NCI-H526 (cell line): ENCODE data around the gene ZDHHC14.
"Not testable (repeated sequence)": the region's sequence is repeated elsewhere in the genome, so short reads cannot be mapped to it uniquely, and the experiment has no call there.

Experiments used
- DNase-seq, 2 experiments: peaks; one replicate each; lab custom pipeline; 2025; lab: John Stamatoyannopoulos, UW

ZDHHC14 gene

GRCh38 chr6:157690441-157691210, 309.6 kb downstream of the ZDHHC14 start:
- no peak for DNase-seq

DNA sequence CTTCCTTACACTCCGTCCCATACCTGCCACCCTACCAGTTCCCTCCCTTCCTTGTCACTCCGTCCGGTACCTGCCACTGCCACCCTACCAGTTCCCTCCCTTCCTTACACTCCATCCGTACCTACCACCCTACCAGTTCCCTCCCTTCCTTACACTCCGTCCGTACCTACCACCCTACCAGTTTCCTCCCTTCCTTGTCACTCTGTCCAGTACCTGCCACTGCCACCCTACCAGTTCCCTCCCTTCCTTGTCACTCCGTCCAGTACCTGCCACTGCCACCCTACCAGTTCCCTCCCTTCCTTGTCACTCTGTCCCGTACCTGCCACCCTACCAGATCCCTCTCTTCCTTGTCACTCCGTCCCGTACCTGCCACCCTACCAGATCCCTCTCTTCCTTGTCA, 310.6 kb downstream of the ZDHHC14 start:
- not testable (repeated sequence) for DNase-seq

- no peak for DNase-seq
Observed at GRCh38 chr6:157693867-157694266, 312.9 kb downstream of the ZDHHC14 start.

DNA sequence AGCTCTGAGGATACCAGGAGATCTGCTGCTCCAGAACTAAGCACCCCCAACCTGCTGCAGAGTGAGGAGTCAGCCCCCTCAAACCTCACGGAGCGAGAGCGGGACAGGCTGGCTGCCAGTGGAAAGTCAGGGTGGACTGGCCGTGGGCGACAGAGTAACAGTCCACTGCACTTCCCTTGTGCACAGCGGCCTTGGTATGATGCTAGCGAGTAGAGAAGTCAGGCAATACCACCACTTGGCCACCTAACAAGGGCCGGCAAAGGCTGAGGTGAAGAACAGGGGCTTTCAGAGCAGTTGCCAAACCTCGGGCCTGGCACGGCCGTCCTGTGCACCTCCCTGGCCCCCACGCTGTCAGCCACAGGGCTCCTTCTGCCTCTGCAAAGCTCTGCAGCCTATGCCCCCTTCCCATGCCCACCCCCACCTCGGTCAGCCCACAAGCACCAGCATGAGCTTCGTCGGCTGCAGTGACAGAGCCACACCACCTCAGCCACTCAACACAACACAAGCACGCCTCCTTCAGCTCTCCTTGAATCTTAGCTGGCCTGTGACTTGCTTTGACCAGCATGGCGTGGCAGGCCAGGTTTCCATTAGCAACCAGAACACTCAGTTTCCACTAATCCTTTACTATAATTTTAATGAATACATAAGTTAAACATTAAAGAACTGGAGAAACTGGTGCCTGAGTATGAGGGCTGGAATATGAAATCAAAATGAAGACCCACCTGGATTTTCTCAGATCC, 314.5 kb downstream of the ZDHHC14 start:
- DNase-seq, result no peak

DNA sequence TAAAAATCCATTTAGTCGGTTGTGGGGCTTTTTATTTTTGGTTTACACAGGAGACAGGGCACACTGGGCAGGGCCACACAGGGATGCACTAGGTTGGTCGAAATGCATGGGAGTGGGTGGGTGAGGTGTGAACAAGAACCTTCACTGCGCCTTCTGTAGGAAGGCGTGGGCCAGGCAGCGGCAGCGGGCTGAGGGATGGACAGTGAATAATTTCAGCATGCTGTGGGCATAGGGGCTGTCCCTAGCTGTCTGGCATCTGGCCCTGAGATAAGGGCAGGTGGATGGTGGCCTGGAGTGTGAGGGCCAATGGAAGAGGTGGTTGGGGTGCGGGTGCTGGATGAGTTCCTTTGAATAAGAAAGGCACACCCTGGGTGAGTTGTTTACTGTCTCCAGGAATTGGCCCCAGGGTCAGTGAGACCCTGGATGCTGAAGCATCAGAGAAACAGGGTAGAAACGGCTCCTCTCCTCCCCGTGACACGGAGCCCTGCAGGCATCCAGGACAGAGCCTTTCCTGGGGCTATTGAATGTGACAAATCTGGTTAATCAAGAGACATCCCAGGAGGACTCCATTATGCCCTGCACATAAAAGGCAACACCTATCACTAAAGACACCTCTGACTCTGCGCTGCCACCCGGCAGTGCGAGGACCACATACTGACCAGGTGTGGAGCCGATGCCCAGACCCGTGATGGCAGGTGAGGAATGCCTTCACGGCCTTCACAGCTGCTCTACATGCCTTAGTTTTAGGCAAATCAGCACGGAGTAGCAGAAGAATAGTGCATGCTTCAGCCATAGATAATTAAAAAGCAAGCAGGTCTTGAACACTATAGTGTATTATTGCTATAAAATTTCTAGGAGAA, 319.0 kb downstream of the ZDHHC14 start:
- DNase-seq, result peak; percentile 31 to 65

- DNase-seq, result not testable (repeated sequence)
Observed at GRCh38 chr6:157706351-157706750, 325.4 kb downstream of the ZDHHC14 start.

DNA sequence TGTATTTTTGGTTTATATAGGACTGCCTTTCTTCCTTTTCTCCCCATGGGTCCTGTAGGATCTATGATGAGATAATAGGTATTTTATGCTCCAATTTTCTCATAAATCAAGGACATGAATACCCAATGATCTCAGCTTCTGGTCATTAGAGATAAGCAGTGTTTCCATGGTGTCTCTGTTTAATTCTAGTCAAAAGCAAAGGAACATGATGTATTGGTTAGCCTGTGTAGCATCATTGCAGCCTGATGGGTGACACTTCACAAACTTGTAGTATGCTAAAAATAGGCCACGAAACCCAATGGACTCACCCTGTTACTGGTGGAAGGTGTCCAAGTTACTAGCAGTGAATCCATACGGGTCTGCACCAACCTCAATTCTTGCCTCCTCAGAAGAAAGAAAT, 325.9 kb downstream of the ZDHHC14 start:
- DNase-seq, result no peak

DNA sequence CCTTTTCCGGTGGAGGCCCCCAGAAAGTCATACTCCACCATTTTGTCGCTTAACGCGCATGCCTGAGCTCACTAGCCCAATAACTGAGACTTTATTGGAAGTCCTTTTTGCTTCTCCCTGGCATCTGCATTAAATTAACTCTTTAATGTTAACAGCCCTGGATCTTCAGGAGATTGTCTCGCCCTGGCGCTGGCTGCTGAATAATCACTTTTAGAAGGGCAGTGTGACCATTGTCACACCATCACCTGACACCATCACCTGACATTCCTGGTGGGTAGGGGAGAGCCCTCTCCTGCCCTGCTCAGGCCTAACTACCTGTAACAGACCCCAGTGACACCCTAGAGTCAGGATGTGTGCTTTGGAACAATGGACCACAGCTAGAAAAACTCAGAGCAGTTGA, 326.6 kb downstream of the ZDHHC14 start:
- DNase-seq, result no peak

DNA sequence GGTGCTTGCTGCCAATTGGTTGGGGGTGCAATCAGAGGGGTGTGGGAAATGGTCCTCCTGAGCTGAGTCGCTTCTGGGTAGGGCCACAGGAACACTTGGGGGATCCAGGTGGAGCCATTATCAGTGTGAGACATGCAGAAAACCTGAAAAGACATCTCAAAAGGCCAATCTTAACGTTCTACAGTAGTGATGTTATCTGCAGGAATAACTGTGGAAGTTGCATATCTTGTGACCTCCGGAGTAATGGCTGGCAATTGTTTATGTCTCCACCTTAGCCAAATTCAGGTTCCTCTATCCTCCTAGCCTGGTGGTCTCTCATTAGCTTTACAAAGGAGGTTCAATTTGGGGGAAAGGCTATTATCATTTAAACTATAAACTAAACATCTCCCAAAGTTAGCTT, 327.2 kb downstream of the ZDHHC14 start:
- DNase-seq, result no peak

DNA sequence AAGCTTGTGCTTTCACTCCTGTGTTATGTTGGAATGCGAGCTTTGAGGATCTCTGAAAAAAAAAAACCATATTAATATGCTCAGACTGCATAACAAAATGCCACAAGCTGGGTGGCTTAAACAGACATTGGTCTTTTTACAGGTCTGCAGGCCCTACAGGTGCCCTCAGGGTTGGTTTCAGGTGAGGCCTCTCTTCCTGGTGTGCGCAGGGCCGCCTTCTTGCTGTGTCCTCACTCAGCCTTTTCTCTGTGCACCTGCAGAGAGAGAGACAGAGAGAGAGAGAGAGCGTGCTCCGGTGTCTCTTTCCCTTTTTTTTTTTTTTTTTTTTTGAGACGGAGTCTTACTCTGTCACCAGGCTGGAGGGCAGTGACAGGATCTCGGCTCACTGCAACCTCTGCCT, 327.9 kb downstream of the ZDHHC14 start:
- DNase-seq, result no peak

- DNase-seq, result no peak
Observed at GRCh38 chr6:157709555-157709954, 328.6 kb downstream of the ZDHHC14 start.

- DNase-seq, result no peak
Observed at GRCh38 chr6:157710604-157711003, 329.6 kb downstream of the ZDHHC14 start.

DNA sequence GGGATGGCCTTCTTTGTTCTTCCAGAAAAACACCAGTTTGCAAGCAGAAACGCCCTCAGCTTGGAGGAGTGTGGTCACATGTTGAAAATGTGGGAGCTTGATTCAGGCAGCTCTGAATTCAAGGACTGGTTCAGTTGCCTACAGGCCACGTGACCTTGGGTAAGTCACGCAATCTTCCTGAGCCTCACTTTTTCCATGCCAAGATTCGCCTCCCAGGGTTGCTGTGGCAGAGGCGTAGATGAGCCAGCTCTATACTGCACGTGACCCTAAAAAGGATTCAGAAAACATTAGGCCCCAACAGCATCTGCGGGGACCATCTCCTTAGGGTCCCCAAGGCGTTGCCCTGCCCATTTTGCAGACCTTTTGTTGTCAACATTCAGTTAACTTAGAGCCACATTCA, 330.1 kb downstream of the ZDHHC14 start:
- no peak for DNase-seq

DNA sequence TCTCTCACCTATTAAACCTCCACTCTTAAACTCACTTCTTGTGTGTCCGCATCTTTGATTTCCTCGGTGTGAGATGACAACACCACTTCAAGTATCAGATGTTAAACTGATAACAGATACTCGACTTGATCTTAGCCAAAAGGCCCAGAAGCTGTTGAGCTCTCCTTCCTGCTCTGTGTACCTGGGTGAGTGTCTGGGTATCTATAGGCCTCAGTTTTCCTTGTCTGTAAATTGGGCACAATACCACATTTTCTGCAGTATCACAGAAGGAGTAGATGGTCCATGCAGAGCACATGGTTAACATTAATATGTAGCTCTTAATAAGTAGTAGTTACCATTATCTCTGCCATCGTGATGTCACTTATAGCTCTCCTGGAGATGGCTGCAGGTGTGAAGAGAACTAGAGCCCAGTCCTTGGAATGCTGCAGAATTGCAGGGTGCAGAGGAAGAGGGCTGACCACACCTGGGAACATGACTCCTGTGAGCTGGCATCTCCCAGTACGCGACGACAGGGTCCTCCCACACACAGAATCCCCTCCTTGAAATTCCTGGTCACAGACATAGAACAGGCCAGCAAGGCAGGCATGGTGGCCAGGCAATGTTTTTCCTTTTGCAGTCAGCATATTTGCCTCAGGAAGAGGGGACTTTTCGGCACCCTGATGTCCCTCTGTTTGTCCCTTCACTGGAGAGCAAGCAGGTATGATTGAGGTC, 331.8 kb downstream of the ZDHHC14 start:
- DNase-seq, result no peak

DNA sequence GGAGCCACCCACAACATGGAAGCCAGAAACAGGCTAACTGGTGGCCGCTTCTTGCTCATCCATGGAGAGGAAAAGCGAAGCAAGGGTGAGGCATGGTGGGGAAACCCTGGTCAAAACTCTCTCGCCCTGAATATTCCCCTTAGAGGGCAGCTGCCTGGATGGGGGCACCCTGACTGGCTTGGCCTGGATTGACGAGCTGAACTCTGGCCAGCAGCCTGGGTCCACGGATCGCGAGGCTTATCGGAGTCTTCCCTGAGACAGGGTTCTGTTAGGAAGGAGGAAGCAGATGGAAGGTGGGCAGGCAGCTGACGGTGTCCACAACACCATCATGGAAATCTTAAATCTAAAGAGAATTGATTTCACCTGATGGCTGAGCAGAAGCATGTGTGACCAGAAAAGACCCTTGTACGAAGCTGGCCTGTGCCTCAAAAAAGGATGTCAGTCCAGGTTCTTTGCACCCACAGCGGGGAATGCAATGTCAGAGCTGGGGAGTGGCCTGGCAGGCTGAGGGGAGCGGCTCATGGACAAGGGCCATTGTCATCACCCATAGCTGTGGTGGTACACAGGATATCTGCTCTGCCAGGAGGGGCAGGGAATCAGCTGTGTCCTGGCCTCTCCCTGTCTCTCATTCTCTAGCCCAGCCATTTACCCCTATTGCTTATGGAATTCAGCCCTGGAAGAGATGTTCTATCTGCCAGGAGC, 332.6 kb downstream of the ZDHHC14 start:
- DNase-seq, result no peak

GRCh38 chr6:157714153-157714490, 333.1 kb downstream of the ZDHHC14 start:
- no peak for DNase-seq

DNA sequence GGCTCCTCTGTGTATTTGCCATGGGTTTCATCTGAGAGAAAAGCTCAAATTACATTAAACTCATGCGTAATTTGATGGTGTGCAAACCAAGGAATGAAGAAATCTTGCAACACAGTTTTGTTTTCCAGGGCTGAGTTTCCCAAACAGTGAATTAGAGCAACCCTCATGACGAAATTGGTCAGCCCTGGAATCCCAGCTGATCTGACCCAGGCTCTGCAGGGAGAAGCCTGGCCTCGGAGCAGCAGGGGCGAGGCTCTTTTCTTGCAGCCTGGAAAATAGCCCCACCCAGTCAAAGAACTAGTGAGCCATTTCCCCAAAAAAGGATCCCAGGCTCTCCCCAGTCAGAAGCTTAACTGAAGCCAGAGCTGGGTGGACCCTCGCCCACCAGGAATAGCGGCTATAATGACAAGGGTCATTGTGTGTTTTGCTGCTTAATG, 334.8 kb downstream of the ZDHHC14 start:
- no peak for DNase-seq

DNA sequence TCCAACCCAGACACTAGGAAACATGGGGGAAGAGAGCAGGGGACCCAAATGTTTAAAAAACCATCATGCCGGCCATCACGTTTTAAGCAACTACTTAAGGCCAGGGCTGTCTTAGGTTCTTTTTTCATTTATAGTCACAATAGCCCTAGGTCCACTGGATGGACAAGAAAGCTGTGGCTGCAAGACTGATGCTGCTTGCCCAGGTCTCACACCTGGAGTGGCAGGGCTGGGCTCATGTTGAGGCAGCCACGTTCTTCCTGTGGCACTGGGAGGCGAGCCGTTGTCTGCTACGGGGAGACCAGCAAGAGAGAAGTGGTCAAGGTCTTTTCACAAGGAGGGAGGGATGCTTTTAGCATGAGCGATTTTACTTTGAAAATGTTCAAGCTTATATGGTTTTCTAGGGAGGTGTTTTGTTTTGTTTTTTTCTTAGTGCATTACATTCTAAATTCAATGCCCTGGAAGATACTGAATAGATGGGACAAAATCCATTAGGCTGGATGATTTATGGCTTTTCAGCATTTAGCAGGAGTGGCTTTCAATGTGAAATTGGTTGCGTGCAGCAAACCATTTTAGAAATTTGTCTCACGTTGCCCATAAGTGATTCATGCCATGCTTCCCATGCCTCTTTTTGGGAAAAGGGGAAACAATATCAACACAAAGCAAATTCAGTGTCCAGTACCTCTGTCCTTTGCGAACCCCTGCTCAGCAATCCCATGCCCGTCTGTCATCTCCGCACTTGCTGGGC, 335.4 kb downstream of the ZDHHC14 start:
- DNase-seq, result no peak

DNA sequence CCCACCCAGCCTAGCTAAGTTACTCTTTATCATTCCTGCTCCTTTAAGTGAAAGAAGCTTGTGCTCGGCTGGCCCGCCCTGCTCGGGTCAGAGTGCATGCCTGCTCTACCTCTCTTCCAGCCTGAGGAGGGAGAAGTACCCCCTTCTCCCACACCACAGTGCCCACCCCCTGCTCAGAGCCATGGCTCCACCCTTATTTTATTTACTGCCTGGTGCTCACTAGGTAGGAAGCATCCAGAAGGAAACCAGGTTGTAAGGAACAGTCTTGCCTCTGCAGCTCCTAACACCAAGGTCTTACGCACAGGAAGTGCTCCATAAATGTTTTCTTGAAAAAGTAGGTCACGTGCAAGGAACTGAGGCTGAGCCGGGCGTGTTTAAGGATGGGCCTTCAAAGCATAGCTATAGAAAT, 336.4 kb downstream of the ZDHHC14 start:
- no peak for DNase-seq

DNA sequence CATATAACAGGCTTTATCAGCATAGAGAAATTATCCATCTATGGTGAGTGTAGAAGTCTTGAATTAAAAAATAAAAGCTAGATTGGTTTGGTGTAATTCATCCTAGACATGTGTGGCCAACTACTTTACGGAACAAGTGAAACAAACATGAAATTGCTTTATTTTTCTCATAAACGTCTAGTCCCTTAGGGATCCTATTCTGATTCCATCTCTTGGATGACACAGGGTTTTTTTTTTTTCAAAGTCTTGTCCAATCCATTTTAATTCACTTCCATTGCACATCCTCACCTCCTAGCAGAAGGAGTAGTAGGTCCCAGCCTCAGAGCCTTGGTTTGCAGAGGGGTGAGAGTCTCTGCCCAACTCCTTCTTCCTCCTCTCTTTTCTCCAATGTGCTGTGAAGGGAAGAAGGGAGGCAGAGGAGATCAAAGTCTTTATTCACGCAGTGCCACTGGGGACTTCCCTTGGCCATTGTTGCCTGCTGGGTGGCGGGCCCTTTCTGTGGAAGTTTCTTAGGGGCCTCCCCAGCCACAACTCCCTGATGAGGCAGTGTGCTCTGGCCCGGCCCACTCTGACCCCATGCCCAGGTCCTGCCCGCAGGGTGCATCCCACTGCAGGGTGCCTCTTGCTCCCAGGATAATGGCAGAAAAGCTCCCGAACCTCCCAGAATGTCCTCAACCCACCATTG, 337.7 kb downstream of the ZDHHC14 start:
- DNase-seq, result no peak
